Endothelial cell of umbilical vein (primary cell): Measurements from ENCODE around the gene CCDC82.
A peak's percentile ranks its signal among the peaks of the same experiment; 100 is the strongest.

Experiments used
- CTCF ChIP-seq, 2 donors: IDR thresholded peaks; 1 replicate in 1 of 2; 2 replicates in 1 of 2; pipeline ENCODE4 v1.5.1; 2011; ENCODE audit warnings: low read length in 2 of 2, mild to moderate bottlenecking in 2 of 2, moderate library complexity in 2 of 2, control low read depth in 1 of 2, inconsistent platforms in 1 of 2, low read depth in 1 of 2; ENCODE audit not compliant: insufficient read depth in 1 of 2; ENCODE audit errors: extremely low read depth in 1 of 2
- EZH2 ChIP-seq: IDR thresholded peaks from 2 replicates; pipeline ENCODE4 v1.6.1; 2012; ENCODE audit warnings: borderline replicate concordance, low read depth, mild to moderate bottlenecking, moderate library complexity, low read length, inconsistent platforms; ENCODE audit not compliant: severe bottlenecking
- FOS ChIP-seq: IDR thresholded peaks from 2 replicates; pipeline ENCODE4 v1.6.1; 2011; ENCODE audit warnings: mild to moderate bottlenecking, low read length, moderate library complexity, borderline replicate concordance; ENCODE audit not compliant: insufficient read depth
- GATA2 ChIP-seq: IDR thresholded peaks from 2 replicates; pipeline ENCODE4 v1.7.0; 2011; ENCODE audit warnings: low read depth, mild to moderate bottlenecking, moderate library complexity, mixed read lengths, low read length; ENCODE audit not compliant: insufficient read length, insufficient read depth
- JUN ChIP-seq: IDR thresholded peaks from 2 replicates; pipeline ENCODE4 v1.6.1; 2011; ENCODE audit warnings: borderline replicate concordance, low read depth; ENCODE audit not compliant: insufficient read length, insufficient read depth
- MAX ChIP-seq: IDR thresholded peaks from 2 replicates; pipeline ENCODE4 v1.6.1; 2011; ENCODE audit not compliant: insufficient read depth, insufficient read length
- MYC ChIP-seq: IDR thresholded peaks from one replicate; pipeline ENCODE4 v1.6.1; 2011; ENCODE audit warnings: mild to moderate bottlenecking, low read depth, low read length
- POLR2A ChIP-seq: IDR thresholded peaks from 2 replicates; pipeline ENCODE4 v1.6.1; 2012; ENCODE audit warnings: low read depth, mild to moderate bottlenecking, control low read depth, low read length
- POLR2AphosphoS5 ChIP-seq: IDR thresholded peaks from 2 replicates; pipeline ENCODE4 v1.6.1; 2012; ENCODE audit warnings: low read depth, mild to moderate bottlenecking, control low read depth, low read length, moderate library complexity; ENCODE audit not compliant: insufficient read depth

- TF ChIP-seq EZH2 (no peak), POLR2AphosphoS5 (peak; percentile 39), CTCF (IDR thresholded peaks at IDR 0.05; ENCODE audit: extremely low read depth in 1 of 2, insufficient read depth in 1 of 2, low read depth in 1 of 2, low read length in 2 of 2) (no peak), POLR2A (no peak), MAX (no peak), MYC (no peak), JUN (peak; percentile 95), GATA2 (peak; percentile 56), FOS (peak; percentile 95)
Observed at GRCh38 chr11:96303064-96303463, 86.6 kb downstream of the CCDC82 start.
